NCI-H748 treated with DMSO at 0.1 percent for 48 hours (cell line): ENCODE data around the gene OR1C1.
"Not testable (repeated sequence)": the region's sequence is repeated elsewhere in the genome, so short reads cannot be mapped to it uniquely, and the experiment has no call there.

Source experiments
- DNase-seq: peaks from one replicate; lab custom pipeline; 2025; lab: John Stamatoyannopoulos, UW

OR1C1 gene, protein sequence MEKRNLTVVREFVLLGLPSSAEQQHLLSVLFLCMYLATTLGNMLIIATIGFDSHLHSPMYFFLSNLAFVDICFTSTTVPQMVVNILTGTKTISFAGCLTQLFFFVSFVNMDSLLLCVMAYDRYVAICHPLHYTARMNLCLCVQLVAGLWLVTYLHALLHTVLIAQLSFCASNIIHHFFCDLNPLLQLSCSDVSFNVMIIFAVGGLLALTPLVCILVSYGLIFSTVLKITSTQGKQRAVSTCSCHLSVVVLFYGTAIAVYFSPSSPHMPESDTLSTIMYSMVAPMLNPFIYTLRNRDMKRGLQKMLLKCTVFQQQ

DNA sequence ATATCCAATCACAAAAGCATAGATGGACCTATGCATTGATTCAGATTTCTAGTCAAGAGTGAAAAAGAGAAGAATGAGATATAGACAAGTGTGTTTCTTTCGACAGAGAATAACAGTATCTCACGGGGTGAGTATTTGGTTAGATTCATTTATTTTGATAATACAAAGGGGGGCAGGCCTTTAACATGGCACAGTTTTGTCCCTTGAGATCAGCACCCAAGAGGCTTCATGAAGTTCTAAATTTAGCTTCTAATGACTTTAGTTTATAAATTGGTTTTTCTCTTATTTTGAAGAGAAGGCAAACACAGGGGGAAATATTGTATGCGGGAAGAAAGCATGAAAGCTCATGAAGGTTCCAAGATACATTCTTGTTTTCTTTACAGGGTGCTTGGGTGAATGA lies at the start of gene OR1C1:
TSS of gene OR1C1 (minus strand) at position 101 of the 400 bp plus-strand sequence. CDS start 2,150 bp downstream, outside the sequence.
- no peak for DNase-seq

DNA sequence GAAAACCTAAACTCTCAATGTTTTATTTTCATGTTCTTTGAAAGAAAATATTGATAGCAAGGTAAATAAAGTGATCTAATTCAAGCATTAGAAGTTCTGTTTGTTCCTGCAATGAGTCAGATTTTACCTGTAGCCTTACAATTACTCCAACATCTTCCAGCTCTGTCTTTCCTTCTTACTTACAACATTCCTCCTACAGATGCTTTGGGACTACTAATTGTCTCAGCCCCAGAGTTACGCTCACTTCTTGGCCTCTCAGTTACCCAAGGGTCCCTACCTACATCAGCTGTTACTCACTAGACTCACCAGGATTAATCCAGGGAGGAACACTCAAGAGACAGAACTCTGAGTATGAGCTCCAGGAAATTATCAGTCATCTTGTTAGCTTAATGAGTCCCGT lies 37.2 kb upstream of the OR1C1 start:
- no peak for DNase-seq

DNA sequence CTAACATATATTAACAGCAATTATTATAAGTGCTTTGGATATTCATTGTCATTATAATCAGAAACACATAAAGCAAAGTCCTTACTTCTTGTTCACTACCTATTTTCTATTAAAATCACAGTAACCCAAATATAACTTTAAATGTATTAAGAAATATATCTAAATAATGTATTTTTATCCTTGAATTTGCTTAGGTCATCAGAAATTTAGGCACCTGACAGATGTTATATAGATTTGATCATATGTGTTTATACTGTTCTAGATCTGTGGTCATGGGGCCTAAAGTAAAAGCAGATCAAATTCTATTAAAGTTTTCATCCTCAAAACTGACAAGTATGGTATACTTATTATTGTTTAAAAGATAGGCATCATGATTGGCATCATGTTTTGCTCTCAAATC lies 9.2 kb upstream of the OR1C1 start:
- DNase-seq: no peak

DNA sequence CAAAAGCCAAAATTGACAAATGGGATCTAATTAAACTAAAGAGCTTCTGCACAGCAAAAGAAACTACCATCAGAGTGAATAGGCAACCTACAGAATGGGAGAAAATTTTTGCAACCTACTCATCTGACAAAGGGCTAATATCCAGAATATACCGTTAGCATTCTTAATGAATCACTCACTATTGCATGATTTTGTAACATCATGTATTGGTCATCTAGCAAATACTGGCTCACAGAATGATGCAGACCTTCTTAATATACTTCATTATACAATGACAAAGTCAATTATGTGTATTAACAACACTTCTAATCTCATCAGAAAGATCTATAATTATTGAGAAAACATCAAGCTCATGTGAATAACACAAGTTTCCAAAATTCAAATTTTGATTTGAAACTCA lies 6.0 kb downstream of the OR1C1 start:
- not testable (repeated sequence) for DNase-seq

DNA sequence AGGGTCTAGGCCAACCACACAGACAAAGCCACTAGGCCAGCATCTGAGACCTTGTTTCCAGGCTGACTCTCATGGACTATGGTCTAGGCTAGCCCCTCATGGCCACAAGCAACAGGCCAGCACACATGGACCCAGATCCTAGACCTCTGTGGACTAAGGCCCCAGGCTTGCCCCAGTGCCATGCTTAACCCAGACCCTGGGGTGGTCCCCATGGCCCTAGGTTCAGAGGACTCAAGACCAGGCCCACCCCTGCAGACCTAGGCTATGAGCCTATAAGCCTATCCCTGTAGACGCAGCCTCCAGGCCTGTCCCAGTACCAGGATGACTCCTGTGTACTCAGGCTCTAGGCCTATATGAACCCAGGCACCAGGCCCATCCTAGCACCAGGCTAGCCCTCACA lies 10.5 kb downstream of the OR1C1 start:
- no peak for DNase-seq

DNA sequence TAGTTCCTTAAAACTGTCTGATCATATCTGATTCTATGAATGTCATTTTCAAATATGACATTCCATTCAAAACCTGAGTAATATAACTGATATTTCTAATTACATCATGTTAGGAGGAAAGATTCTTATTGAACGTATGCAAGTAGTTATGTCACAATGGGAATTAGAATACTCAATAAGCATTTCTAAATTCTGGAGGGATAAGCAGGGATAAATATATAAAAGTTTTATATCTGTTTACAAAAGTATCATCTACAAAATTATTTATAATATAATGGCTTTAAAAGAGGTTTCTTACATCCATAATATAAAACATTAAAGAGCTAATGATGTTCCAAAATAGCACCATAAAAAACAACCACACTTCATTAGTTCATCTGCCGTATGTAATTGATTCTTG lies 12.3 kb downstream of the OR1C1 start, which contains the start of gene OR14A2:
TSS of gene OR14A2 (minus strand) at position 101 of the 400 bp plus-strand sequence.
- DNase-seq: no peak

DNA sequence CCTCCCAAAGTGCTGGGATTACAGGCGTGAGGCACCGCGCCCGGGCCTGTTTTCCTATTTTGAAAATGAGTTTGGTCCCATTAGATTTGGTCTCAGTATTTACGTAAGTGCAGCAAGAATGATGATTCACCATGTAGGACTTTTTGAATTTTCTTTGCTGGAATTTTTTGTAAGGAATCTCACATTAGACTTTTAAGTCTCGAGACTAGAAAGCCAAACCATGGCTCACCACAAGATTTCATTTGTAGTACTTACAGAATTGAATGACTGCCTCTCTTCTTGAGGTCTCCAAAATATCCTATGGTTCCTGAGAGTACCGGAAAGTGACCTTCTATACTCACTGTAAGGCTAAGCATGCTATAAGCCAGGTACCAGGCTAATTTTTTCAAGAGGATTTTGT lies 12.7 kb downstream of the OR1C1 start:
- no peak for DNase-seq

DNA sequence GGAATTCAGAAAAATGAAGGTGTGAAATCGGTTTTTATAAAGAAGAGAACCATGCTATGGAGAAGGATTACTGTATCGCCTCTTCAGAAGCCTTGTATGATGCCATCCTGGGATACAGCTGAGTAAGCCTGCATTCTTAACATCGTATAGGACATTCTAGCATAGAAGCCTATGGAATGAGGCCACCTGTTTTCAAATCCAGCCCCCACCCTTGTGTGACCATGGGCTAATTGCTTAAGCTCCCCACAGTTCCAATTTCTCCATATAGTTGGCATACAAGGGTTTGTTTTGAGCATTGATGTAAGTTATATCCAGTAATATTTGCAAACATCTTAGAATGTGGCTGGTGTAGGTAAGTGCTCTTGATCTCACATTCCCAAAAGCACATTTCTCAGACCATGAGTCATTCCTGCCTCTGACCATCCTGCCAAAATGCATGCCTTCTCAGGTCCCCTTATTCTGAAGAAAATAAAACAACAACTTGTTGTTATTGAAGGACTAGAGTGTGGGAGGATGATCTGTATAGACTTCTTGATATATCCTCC lies 13.9 kb downstream of the OR1C1 start:
- no peak for DNase-seq

DNA sequence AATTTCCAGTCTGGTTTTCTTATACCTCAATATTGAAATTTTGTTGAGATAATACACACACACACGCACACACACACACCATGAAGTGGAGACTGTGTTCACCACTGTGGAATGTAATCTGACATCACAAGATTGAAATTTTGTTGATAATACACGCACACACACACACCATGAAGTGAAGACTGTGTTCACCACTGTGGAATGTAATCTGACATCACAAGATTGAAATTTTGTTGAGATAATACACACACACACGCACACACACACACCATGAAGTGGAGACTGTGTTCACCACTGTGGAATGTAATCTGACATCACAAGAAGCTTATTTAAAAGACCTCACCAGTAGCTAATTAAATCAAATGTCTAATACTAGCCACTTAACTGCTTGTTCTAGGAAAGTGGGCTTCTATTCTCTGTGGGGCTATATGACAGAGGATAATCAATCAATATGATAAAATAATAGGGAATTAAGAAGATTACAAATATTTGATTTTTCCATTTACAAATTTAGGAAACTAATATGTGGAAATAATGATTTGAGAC lies 18.1 kb downstream of the OR1C1 start:
- DNase-seq: not testable (repeated sequence)

DNA sequence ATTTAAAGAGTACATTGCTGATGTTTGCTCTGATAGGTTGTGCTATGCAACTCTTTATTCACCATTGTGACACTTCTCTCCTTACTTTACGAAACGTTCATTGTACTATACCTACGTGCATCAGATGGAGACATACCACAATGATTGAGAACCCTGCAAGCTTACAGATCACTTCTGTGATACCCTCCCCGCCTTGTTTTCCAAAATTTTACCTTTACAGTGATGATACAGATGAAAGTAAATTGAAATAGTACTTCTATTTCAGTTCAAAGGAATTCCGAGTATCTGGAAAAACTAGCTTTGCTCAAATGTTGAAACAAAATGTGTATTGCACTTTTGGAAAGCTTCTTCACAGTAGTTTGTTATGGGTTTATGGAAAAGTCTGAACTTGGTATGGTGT lies 18.6 kb downstream of the OR1C1 start:
- no peak for DNase-seq

DNA sequence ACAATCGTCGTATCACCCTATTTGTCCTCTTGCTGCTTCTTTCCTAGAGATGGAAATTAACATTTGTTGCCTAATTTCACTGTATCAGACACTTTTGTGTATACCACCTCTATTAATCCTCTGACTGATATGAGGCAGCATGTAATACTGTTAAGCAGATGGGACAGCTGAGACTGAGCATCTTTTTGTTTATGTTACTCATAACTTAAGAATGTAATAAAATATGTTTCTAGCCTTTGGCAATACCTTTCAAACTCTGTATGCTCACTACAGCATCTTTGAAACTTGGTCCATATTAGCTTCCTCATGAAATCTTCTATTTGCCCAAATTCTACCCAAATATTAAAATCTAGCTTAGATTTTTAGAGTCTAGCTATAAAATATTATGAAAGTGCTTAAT lies 19.6 kb downstream of the OR1C1 start:
- no peak for DNase-seq

DNA sequence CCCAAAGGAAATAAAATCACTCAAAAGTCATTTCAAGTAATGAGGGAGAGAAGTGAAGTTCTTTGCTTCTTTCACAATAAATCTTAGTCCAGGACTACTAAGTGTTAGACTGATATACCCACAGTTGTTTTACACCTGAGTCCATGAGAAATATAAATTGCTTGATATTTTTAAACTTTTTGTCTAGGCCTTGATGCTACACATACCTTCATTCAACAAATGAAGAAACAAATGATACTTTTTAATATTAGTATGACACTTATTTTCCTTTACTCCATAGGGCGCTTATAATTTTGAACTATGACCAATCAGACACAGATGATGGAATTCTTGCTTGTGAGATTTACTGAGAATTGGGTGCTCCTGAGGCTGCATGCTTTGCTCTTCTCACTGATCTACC lies 22.0 kb downstream of the OR1C1 start, which contains the start of gene OR14K1:
TSS of gene OR14K1 (plus strand) at position 301 of the 400 bp plus-strand sequence. CDS start at position 301, 0 bp downstream.
- DNase-seq: no peak

DNA sequence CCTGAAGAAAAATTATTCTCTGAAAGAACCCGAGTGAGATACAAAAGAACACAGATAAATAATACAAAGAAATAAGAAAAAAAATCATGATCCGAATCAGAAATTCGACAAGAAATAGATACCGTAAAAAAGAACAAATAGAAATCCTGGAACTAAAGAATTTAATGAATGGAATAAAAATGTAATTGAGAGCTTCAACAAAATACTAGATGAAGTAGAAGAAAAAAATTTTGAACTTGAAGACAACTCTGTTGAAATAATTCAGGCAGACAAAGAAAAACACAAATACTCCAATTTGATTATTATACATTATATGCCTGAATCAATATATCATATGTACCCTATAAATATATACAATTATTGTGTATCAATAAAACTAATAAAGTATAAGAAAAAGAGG lies 39.1 kb downstream of the OR1C1 start:
- DNase-seq: no peak

DNA sequence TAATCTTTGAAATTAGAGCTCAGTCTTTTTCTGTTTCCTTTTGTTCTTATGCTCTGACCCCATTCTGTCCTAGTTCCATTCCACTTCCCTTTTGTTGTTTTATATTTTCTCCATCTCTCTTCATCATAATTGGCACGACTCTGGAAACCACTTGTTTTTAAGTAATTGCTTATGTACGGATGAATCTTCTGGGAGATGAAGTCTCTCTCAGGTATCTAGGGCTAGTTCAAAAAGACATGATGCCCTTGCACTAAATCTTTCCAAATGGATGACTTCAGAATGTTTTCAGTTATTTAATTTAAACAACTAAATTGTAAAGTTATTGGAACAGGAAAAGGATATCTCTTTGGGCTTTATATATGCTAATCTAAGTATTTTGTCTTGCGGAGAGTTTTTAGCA lies 43.8 kb downstream of the OR1C1 start, which contains the start of gene OR6F1:
TSS of gene OR6F1 (minus strand) at position 101 of the 400 bp plus-strand sequence. CDS start 3,891 bp downstream, outside the sequence.
- DNase-seq: no peak

DNA sequence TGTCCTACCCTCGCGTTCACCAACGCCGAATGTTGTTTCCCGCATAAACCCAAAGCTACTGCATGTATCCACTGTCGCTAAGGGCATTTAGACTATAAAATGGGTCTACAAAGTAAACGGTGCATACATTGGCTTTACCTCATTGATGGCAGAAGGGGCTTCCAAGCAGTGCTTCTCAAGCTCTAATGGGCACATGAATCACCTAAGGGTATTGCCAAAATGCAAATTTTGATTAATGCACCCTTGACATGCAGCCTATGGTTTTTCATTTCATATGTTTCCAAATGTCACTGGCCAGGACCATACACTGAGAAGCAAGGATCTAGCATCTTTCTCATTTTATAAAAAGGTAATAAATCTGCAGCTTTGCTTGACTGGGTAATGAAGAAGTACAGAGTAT lies 46.6 kb downstream of the OR1C1 start:
- no peak for DNase-seq

DNA sequence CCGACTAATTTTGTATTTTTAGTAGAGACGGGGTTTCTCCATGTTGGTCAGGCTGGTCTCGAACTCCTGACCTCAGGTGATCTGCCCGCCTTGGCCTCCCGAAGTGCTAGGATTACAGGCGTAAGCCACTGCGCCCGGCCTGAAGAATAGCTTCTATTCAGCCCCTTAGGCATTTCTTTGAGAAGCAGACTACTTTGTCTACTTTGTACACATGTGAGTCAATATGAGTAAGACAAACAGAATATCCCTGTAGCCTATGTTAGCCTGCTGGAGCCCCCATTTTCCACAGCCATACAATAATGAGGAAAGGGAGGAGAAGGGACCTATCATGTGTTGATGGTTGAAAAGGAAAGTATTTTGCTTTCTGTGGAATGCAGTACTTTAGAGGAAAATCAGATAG lies 49.7 kb downstream of the OR1C1 start:
- not testable (repeated sequence) for DNase-seq
